Activated CD4-positive, alpha-beta T cell treated with anti-CD3 and anti-CD28 coated beads, Interleukin-2, amount 10 ng/mL, durations not matched to agents 24 days and 14 days (primary cell): Measurements from ENCODE around the gene TYRP1. TPM values are rescaled to one million over a fixed set of nuclear protein-coding genes. Genes with fewer than 3 reads are reported as not detected.
"Not testable (repeated sequence)": the region's sequence is repeated elsewhere in the genome, so short reads cannot be mapped to it uniquely, and the experiment has no call there.

ENCODE experiments used
- DNase-seq: peaks from one replicate; pipeline ENCODE4 v3.0.0; 2022
- H3K27ac Mint-ChIP-seq: one replicate; pipeline ENCODE4 v1.8.0; 2022; ENCODE audit warnings: mild to moderate bottlenecking, mixed read lengths
- H3K27me3 Mint-ChIP-seq: one replicate; pipeline ENCODE4 v1.8.0; 2022; ENCODE audit warnings: mixed read lengths
- H3K36me3 Mint-ChIP-seq: one replicate; pipeline ENCODE4 v1.8.0; 2022; ENCODE audit warnings: low read depth, mild to moderate bottlenecking, mixed read lengths
- H3K4me1 Mint-ChIP-seq: one replicate; pipeline ENCODE4 v1.8.0; 2021; ENCODE audit warnings: mixed read lengths
- H3K4me3 Mint-ChIP-seq: one replicate; pipeline ENCODE4 v1.8.0; 2022; ENCODE audit warnings: mild to moderate bottlenecking, moderate library complexity, mixed read lengths
- H3K9me3 Mint-ChIP-seq: one replicate; pipeline ENCODE4 v1.8.0; 2021; ENCODE audit warnings: mixed read lengths
- intact Hi-C: fragments of 100-400 bp; cut with micrococcal nuclease; formaldehyde crosslinking; loops from one replicate; pipeline ENCODE4 v1.15.1; 2023
- total RNA-seq: library from RNA; stranded (reverse); gene quantifications from 2 replicates; pipeline ENCODE4 v1.2.3, GENCODE V29; 2022

The TYRP1 gene
- total RNA-seq, 1 donor from 2014 or later = not detected

GRCh38 chr9:12677462-12678126, 15.6 kb upstream of the TYRP1 start:
- intact Hi-C loops, H3K9me3 Mint-ChIP-seq, DNase-seq, H3K4me1 Mint-ChIP-seq, H3K36me3 Mint-ChIP-seq, H3K27me3 Mint-ChIP-seq, H3K27ac Mint-ChIP-seq, H3K4me3 Mint-ChIP-seq: not testable (repeated sequence)

- Mint-ChIP-seq H3K9me3 (no peaks in the 10 kb centered on the region), H3K4me1 (no peaks in the 10 kb centered on the region), H3K27me3 (no peaks in the 10 kb centered on the region), H3K4me3 (no peak overlapping the region), H3K27ac (no peak overlapping the region), H3K36me3 (no peaks in the 10 kb centered on the region)
- intact Hi-C loops = no loop called here
- no peak for DNase-seq
These were observed 12.8 kb upstream of the TYRP1 start for GRCh38 chr9:12680341-12680740.

DNA sequence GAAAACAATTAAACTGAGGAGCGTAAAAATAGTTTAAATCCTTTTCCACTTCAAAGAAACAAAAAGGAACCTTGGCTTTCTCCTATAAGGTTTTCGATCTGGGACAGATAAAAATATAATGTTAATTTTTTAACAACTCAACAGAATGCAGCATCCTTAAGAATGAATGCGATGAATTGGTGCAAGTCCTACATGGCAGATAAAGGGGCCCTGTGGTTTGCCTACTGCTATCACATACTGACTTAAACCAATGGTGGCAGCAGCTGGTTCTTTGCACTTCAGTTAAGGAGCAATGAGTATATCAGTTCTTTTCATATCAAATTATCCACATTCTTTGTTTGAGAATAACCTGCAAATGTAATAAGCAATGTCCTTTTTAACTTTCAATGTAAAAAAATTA, 12.4 kb upstream of the TYRP1 start:
- Mint-ChIP-seq H3K27me3 (no peaks in the 10 kb centered on the region), H3K27ac (no peak overlapping the region), H3K4me3 (no peak overlapping the region), H3K9me3 (no peaks in the 10 kb centered on the region), H3K36me3 (no peaks in the 10 kb centered on the region), H3K4me1 (no peaks in the 10 kb centered on the region)
- no peak for DNase-seq
- intact Hi-C loops = no loop called here

DNA sequence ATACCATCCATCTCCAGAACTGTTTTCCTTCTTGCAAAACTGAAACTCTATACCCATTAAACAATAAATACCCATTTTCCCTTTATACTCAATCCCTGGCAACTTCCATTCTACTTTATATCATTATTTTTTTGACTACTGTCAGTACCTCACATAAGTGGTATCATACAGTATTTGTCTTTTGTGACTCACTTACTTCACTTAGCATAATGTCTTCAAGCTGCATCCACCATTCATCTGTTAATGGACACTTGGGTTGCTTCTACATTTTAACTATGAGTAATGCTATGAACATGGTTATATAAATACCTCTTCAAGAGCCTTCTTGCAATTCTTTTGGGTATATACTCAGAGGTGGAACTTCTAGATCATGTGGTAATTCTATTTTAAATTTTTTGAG, 11.6 kb upstream of the TYRP1 start:
- H3K27me3 Mint-ChIP-seq = no peaks in the 10 kb centered on the region

DNA sequence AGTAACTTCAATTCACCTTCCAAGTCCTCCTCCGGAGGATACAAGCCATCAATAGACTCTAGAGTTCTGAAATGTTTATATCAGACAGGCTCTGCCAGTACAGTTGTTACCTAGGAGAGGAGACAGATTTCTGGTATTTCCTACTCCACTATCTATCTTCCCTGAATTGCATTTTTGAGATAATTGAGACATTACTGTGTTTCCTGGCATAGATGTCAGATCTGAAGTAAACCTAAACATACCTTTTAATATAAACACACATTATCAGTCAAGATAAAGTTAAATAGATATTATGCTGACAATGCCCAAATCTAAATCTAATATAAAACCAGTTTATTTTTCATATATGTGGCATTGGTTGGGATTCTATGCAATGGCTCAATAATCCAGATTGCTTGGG, 8.2 kb upstream of the TYRP1 start:
- H3K9me3 Mint-ChIP-seq = no peaks in the 10 kb centered on the region
- no peaks in the 10 kb centered on the region for H3K36me3 Mint-ChIP-seq
- no peak overlapping the region for H3K4me3 Mint-ChIP-seq
- H3K27me3 Mint-ChIP-seq = no peaks in the 10 kb centered on the region
- intact Hi-C loops = no loop called here
- H3K4me1 Mint-ChIP-seq = no peaks in the 10 kb centered on the region
- no peak for DNase-seq
- no peak overlapping the region for H3K27ac Mint-ChIP-seq

More for the DNA sequence above, 11.6 kb upstream of the TYRP1 start:
- DNase-seq = no peak
- intact Hi-C loops = no loop called here
- Mint-ChIP-seq H3K4me3 (no peak overlapping the region), H3K9me3 (no peaks in the 10 kb centered on the region), H3K4me1 (no peaks in the 10 kb centered on the region), H3K36me3 (no peaks in the 10 kb centered on the region), H3K27ac (no peak overlapping the region)

GRCh38 chr9:12689233-12689632, 4.0 kb upstream of the TYRP1 start:
- intact Hi-C loops = no loop called here
- DNase-seq = no peak
- H3K4me3 Mint-ChIP-seq = no peak overlapping the region
- H3K27me3 Mint-ChIP-seq = no peaks in the 10 kb centered on the region
- no peaks in the 10 kb centered on the region for H3K9me3 Mint-ChIP-seq
- H3K27ac Mint-ChIP-seq = no peak overlapping the region
- no peaks in the 10 kb centered on the region for H3K4me1 Mint-ChIP-seq
- no peaks in the 10 kb centered on the region for H3K36me3 Mint-ChIP-seq

- Mint-ChIP-seq H3K4me3 (no peak overlapping the region), H3K9me3 (peaks cover 3% of the 10 kb centered on the region), H3K27ac (no peak overlapping the region), H3K27me3 (no peaks in the 10 kb centered on the region), H3K4me1 (no peaks in the 10 kb centered on the region), H3K36me3 (no peaks in the 10 kb centered on the region)
- intact Hi-C loops = no loop called here
- DNase-seq = no peak
These were observed 828 bp downstream of the TYRP1 start for GRCh38 chr9:12694013-12694412.

GRCh38 chr9:12695474-12695873, 2.3 kb downstream of the TYRP1 start:
- Mint-ChIP-seq H3K36me3 (no peaks in the 10 kb centered on the region), H3K4me3 (no peak overlapping the region), H3K27me3 (no peaks in the 10 kb centered on the region), H3K9me3 (peaks cover 3% of the 10 kb centered on the region), H3K4me1 (no peaks in the 10 kb centered on the region), H3K27ac (no peak overlapping the region)
- DNase-seq = no peak
- intact Hi-C loops = no loop called here

DNA sequence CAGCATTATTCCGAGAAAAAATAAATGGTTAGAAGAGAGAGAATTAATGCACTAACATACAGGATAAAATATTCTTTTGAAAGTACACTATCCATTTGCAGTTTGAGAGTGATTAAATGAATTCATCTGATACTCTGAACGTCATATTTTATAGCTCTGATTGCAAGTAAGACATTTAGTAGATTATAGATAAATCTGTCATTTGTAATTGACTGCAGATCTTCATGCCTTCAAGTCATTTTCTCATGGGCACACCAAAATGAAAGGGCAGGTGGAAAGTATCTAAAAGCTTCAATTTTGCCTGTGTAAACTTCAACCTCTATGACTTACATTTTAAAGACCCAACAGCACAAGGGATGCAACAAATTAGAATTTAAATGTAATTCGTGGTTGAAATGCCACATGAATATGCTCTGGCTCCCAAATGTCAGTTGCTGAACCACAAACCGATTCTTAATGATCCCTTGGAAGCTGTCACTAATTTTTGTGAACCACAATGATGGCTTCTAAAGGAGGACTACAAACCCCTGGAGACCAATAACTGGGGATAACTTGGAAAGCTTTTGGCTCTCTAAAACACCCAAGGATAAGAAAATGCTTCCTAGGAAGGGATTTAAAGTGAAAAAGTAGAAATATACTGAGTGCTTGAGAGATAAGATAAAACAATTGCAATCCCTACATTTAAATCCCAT, 3.9 kb downstream of the TYRP1 start:
- H3K36me3 Mint-ChIP-seq = no peaks in the 10 kb centered on the region
- H3K27me3 Mint-ChIP-seq = no peaks in the 10 kb centered on the region
- intact Hi-C loops = no loop called here
- H3K4me3 Mint-ChIP-seq = no peak overlapping the region
- peaks cover 3% of the 10 kb centered on the region for H3K9me3 Mint-ChIP-seq
- H3K27ac Mint-ChIP-seq = no peak overlapping the region
- H3K4me1 Mint-ChIP-seq = no peaks in the 10 kb centered on the region
- no peak for DNase-seq

DNA sequence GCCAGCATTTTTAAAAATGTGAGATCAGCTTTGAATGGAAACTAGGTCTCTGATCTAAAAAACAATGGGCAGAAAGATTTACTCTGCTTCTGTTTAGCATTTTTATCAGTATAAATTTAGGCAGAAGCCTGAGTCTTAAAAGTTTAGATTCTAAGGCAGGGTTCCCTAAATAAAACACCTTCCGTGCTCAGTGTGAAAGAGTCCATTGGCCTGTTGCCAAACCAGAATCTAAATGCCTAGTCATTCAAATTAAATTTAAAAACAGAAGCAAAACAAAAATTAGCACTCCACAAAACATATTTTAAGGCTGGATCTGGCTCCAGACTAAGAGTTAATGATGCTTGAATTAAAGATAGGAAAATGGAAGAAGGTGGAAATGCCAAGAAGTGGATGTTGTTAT, 4.5 kb downstream of the TYRP1 start:
- no peak overlapping the region for H3K4me3 Mint-ChIP-seq
- no peaks in the 10 kb centered on the region for H3K4me1 Mint-ChIP-seq
- no peak for DNase-seq
- H3K36me3 Mint-ChIP-seq = no peaks in the 10 kb centered on the region
- no peaks in the 10 kb centered on the region for H3K27me3 Mint-ChIP-seq
- H3K27ac Mint-ChIP-seq = no peak overlapping the region
- intact Hi-C loops = no loop called here
- peaks cover 3% of the 10 kb centered on the region for H3K9me3 Mint-ChIP-seq

DNA sequence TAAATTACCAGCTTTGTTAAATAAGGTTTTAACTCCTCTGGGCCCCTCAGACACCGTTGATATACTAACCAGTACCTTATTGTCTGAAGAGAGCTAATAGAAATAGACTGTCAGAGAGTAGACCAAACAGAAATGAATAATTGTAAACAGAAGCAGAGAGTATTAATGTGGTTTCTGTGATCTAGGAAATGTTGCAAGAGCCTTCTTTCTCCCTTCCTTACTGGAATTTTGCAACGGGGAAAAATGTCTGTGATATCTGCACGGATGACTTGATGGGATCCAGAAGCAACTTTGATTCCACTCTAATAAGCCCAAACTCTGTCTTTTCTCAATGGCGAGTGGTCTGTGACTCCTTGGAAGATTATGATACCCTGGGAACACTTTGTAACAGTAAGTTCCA, 5.1 kb downstream of the TYRP1 start:
- intact Hi-C loops = no loop called here

DNA sequence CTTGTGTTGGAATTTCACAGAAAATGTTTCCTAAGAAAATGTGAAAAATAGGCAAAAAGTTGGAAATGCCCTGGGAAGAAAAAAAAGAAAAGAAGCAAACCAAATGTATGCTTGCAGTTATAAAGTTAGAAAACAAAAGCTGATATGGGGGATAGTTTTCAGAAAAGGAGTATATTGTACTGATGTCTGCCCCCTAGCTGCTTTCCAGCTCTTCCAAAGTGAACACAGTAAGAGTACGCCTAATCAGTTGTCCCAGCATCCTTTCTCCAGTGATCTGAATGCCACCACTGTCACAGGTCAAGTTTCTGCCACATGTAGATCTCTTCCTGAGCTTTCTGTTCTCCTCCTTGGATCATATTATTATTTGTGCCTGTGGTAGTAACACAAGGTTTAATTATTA, 5.8 kb downstream of the TYRP1 start:
- no peaks in the 10 kb centered on the region for H3K36me3 Mint-ChIP-seq
- peaks cover 3% of the 10 kb centered on the region for H3K9me3 Mint-ChIP-seq
- H3K27me3 Mint-ChIP-seq = no peaks in the 10 kb centered on the region
- no peak for DNase-seq
- H3K4me3 Mint-ChIP-seq = no peak overlapping the region
- H3K27ac Mint-ChIP-seq = no peak overlapping the region
- H3K4me1 Mint-ChIP-seq = no peaks in the 10 kb centered on the region
- intact Hi-C loops = no loop called here

More for the DNA sequence above, 5.1 kb downstream of the TYRP1 start:
- no peaks in the 10 kb centered on the region for H3K36me3 Mint-ChIP-seq
- H3K4me1 Mint-ChIP-seq = no peaks in the 10 kb centered on the region
- H3K27me3 Mint-ChIP-seq = no peaks in the 10 kb centered on the region
- no peak overlapping the region for H3K27ac Mint-ChIP-seq
- peaks cover 3% of the 10 kb centered on the region for H3K9me3 Mint-ChIP-seq
- DNase-seq = no peak
- no peak overlapping the region for H3K4me3 Mint-ChIP-seq

DNA sequence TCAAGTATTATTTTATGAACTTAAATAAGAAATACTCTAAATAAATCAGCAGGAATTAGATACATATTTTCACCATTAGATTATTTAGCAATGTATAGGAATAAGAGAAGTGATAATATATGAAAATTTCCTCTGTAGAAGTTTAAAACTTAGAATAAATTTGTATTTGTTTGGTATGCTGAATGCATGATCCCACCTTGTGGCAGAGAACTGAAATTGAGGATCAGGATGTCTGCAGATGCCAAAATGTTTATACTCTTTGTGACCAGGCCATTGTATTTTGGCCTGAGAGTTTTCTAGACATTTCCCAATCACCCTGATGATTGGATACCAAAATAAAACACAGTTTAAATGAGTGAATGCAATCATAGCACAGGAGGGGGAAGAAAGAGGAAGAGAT, 6.3 kb downstream of the TYRP1 start:
- no peaks in the 10 kb centered on the region for H3K4me1 Mint-ChIP-seq
- no peak overlapping the region for H3K4me3 Mint-ChIP-seq
- no peaks in the 10 kb centered on the region for H3K27me3 Mint-ChIP-seq
- no peak for DNase-seq
- intact Hi-C loops = no loop called here
- H3K9me3 Mint-ChIP-seq = peaks cover 3% of the 10 kb centered on the region
- H3K27ac Mint-ChIP-seq = no peak overlapping the region
- no peaks in the 10 kb centered on the region for H3K36me3 Mint-ChIP-seq

- no peaks in the 10 kb centered on the region for H3K27me3 Mint-ChIP-seq
- H3K4me1 Mint-ChIP-seq = no peaks in the 10 kb centered on the region
- H3K27ac Mint-ChIP-seq = no peak overlapping the region
- no peaks in the 10 kb centered on the region for H3K36me3 Mint-ChIP-seq
- intact Hi-C loops = no loop called here
- H3K4me3 Mint-ChIP-seq = no peak overlapping the region
- DNase-seq = no peak
- peaks cover under 1% of the 10 kb centered on the region for H3K9me3 Mint-ChIP-seq
These were observed 7.9 kb downstream of the TYRP1 start for GRCh38 chr9:12701126-12701525.
